NCI-H82 (cell line): ENCODE results near the gene MS4A4A.

ENCODE experiments used
- DNase-seq: peaks from one replicate; lab custom pipeline; 2025; lab: John Stamatoyannopoulos, UW

Gene MS4A4A

DNA sequence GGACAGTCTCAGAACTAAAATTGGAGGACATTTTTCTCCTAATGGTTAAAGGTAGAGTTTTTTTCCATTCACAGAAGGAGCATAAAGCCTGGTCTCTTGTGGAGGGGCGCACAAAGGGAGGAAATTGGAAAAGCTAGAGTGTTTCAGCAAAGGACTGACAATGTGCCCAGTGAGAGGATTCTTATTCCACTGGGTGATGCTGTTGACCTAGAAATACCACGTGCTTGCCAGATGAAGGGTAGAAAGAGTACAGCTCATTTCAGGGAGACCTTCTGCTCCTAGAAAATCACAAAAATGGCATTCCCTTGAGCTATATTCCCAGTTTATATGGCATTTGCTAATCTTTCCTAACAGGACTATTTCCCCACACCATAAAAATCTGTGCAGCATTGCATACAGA lies 67.7 kb downstream of the MS4A4A start:
- DNase-seq: no peak

DNA sequence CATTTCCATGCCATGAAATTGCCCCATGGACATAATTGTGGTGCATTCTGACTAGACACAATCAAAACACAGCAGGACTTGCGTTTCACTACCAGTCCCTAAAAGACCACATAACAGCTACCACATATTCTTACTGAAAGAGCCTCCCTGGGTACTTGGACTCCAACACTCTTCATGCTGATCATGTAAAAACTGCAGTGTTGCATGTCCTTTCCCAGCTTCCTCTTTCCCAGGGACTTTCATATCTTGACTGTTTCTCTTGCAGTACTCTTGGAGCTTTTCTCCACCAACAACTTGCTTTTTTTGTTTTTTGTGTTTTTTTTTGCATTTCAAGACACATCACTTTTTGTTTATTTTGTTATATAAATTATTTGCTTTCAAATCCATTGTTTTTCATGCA lies 69.5 kb downstream of the MS4A4A start:
- no peak for DNase-seq

DNA sequence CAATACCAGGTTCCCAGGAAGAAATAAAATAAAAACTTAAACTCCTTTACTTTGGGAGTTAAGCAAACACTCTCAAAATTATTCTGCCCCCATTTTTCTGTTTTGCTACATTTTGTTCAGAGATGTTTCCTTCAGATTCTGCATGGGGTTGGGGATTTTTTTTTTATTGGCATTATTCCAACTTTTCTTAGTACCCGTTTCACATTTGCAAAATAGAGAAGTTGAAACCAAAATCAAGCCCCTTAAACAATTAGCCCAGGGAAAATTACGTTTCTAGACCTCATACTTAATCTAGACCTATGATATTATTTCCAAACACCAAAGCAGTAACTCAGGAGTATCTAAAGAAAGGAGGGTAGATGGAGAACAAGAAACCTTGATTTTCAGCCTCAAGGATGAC lies 77.3 kb downstream of the MS4A4A start:
- DNase-seq: no peak
